WERI-Rb-1 (cell line): ENCODE results near the gene ALPK1.
"Not testable (repeated sequence)": the region's sequence is repeated elsewhere in the genome, so short reads cannot be mapped to it uniquely, and the experiment has no call there.

Experiments used
- DNase-seq: peaks from one replicate; pipeline ENCODE4 v3.0.0-alpha.2; 2020
- H3K27ac ChIP-seq: fragments of 250-450 bp; sonication (Bioruptor Pico); 2 replicates; pipeline ENCODE4 v1.5.1; 2020; ENCODE audit warnings: mild to moderate bottlenecking, moderate library complexity
- H3K27me3 ChIP-seq: fragments of 250-450 bp; sonication (Bioruptor Pico); 2 replicates; pipeline ENCODE4 v1.5.1; 2021; ENCODE audit warnings: mild to moderate bottlenecking, low read depth, moderate library complexity; ENCODE audit not compliant: insufficient read depth, severe bottlenecking
- H3K36me3 ChIP-seq: fragments of 250-450 bp; sonication (Bioruptor Pico); 2 replicates; pipeline ENCODE4 v1.5.1; 2020; ENCODE audit warnings: mild to moderate bottlenecking, moderate library complexity
- H3K4me3 ChIP-seq: 2 replicates; pipeline ENCODE4 v1.5.1; 2011; ENCODE audit warnings: low read depth, mild to moderate bottlenecking, control low read depth, low read length
- H3K9me3 ChIP-seq: fragments of 250-450 bp; sonication (Bioruptor Pico); 2 replicates; pipeline ENCODE4 v1.5.1; 2021; ENCODE audit warnings: mild to moderate bottlenecking, moderate library complexity; ENCODE audit not compliant: severe bottlenecking
- TF ChIP-seq, protein P1 (sequence below): IDR thresholded peaks from 2 replicates; pipeline ENCODE4 v1.5.1; 2011; ENCODE audit warnings: low read depth, mild to moderate bottlenecking, control low read depth, inconsistent platforms, low read length

ALPK1 gene

DNA sequence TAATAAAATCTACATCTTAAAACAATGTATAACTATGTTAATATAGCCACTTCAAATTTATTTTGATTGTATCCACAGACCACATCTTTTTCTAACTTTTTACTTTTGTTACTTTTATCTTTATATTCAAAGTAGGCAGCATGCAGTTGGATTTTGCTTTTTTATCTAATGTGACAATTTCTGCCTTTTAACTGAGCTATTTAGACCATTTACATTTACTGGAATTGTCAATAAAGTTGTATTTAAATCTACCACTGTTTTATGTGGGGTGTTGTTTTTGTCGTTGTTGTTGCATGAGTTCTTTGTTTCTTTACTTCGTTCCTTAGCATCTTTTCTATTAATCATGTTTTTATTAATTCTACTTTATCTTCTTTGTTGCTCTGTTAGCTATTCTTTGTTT lies 176.8 kb downstream of the ALPK1 start:
- Histone ChIP-seq H3K27ac (no peak overlapping the region), H3K36me3 (no peaks in the 10 kb centered on the region), H3K4me3 (no peak overlapping the region), H3K9me3 (peaks cover 3% of the 10 kb centered on the region), H3K27me3 (peaks cover 17% of the 10 kb centered on the region)
- TF ChIP-seq, protein P1, sequence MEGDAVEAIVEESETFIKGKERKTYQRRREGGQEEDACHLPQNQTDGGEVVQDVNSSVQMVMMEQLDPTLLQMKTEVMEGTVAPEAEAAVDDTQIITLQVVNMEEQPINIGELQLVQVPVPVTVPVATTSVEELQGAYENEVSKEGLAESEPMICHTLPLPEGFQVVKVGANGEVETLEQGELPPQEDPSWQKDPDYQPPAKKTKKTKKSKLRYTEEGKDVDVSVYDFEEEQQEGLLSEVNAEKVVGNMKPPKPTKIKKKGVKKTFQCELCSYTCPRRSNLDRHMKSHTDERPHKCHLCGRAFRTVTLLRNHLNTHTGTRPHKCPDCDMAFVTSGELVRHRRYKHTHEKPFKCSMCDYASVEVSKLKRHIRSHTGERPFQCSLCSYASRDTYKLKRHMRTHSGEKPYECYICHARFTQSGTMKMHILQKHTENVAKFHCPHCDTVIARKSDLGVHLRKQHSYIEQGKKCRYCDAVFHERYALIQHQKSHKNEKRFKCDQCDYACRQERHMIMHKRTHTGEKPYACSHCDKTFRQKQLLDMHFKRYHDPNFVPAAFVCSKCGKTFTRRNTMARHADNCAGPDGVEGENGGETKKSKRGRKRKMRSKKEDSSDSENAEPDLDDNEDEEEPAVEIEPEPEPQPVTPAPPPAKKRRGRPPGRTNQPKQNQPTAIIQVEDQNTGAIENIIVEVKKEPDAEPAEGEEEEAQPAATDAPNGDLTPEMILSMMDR = no peak
- DNase-seq = no peak

GRCh38 chr4:112485930-112486329 lies 188.8 kb downstream of the ALPK1 start:
- Histone ChIP-seq H3K27me3 (peaks cover 12% of the 10 kb centered on the region), H3K36me3 (no peaks in the 10 kb centered on the region), H3K4me3 (no peak overlapping the region), H3K27ac (no peak overlapping the region), H3K9me3 (peaks cover 16% of the 10 kb centered on the region)
- DNase-seq = no peak
- TF ChIP-seq, protein P1 = no peak

DNA sequence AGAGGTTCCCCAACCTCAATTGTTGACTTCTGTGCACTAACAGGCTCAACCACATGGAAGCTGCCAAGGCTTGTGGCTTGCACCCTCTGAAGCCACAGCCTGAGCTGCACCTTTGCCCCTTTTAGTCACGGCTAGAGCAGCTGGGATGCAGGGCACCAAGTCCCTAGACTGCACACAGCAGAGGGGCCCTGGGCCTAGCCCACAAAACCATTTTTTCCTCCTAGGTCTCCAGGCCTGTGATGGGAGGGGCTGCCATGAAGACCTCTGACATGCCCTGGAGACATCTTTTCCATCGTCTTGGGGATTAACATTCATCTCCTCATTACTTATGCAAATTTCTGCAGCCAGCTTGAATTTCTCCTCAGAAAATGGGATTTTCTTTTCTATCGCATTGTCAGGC lies 193.6 kb downstream of the ALPK1 start:
- H3K27me3 ChIP-seq = peaks cover 18% of the 10 kb centered on the region
- not testable (repeated sequence) for H3K4me3 ChIP-seq, DNase-seq, H3K27ac ChIP-seq, H3K36me3 ChIP-seq
- peaks cover 15% of the 10 kb centered on the region for H3K9me3 ChIP-seq
